ENCODE measurements around the gene NPAS3.

Gene NPAS3

GRCh38 chr14:33796356-33796755 is 857.7 kb downstream of the NPAS3 start:
- TF ChIP-seq CTCF (conservative IDR thresholded peaks at IDR 0.05; ENCODE audit: low read length) = no peak
- no peak overlapping the region for H3K4me3 ChIP-seq (ENCODE audit: low read length)
- peak; percentile 15 for DNase-seq (ENCODE audit: low read depth)

- peak overlapping the region; percentile 41 for H3K4me3 ChIP-seq (ENCODE audit: low read length)
- no peak for TF ChIP-seq CTCF (conservative IDR thresholded peaks at IDR 0.05; ENCODE audit: low read length)
- peak; percentile 29 for DNase-seq (ENCODE audit: low read depth)
Observed at GRCh38 chr14:33799705-33800570, 861.3 kb downstream of the NPAS3 start.

- no peak overlapping the region for H3K4me3 ChIP-seq (ENCODE audit: low read length)
- TF ChIP-seq CTCF (conservative IDR thresholded peaks at IDR 0.05; ENCODE audit: low read length) = no peak
- DNase-seq (ENCODE audit: low read depth) = no peak
Observed at GRCh38 chr14:33800735-33801163, 862.1 kb downstream of the NPAS3 start.

- TF ChIP-seq CTCF (conservative IDR thresholded peaks at IDR 0.05; ENCODE audit: low read length) = no peak
- DNase-seq (ENCODE audit: low read depth) = no peak
Observed at GRCh38 chr14:33802737-33803136, 864.1 kb downstream of the NPAS3 start.

GRCh38 chr14:33805593-33805992 is 866.9 kb downstream of the NPAS3 start:
- no peak overlapping the region for H3K4me3 ChIP-seq (ENCODE audit: low read length)
- no peak for TF ChIP-seq CTCF (conservative IDR thresholded peaks at IDR 0.05; ENCODE audit: low read length)
- no peak for DNase-seq (ENCODE audit: low read depth)

More at GRCh38 chr14:33802737-33803136, 864.1 kb downstream of the NPAS3 start:
- no peak overlapping the region for H3K4me3 ChIP-seq (ENCODE audit: low read length)

- no peak overlapping the region for H3K4me3 ChIP-seq (ENCODE audit: low read length)
- TF ChIP-seq CTCF (conservative IDR thresholded peaks at IDR 0.05; ENCODE audit: low read length) = no peak
- no peak for DNase-seq (ENCODE audit: low read depth)
Observed at GRCh38 chr14:33806905-33807304, 868.2 kb downstream of the NPAS3 start.

GRCh38 chr14:33808187-33808586 is 869.5 kb downstream of the NPAS3 start:
- no peak overlapping the region for H3K4me3 ChIP-seq (ENCODE audit: low read length)
- TF ChIP-seq CTCF (conservative IDR thresholded peaks at IDR 0.05; ENCODE audit: low read length) = no peak
- no peak for DNase-seq (ENCODE audit: low read depth)
